Fibroblast of upper back skin (primary cell): ENCODE results near the gene IL32.

ENCODE experiments used
- DNase-seq: peaks from one replicate; pipeline ENCODE4 v3.0.0-alpha.2; 2013

Gene IL32

GRCh38 chr16:3094289-3095027 is 29.0 kb downstream of the IL32 start:
- DNase-seq: peak; percentile 20

GRCh38 chr16:3095869-3096268 is 30.4 kb downstream of the IL32 start:
- DNase-seq: no peak

- DNase-seq: no peak
Measured at GRCh38 chr16:3096362-3096761, 30.9 kb downstream of the IL32 start.

- DNase-seq: no peak
Measured at GRCh38 chr16:3097266-3097665, 31.8 kb downstream of the IL32 start.

- DNase-seq: no peak
Measured at GRCh38 chr16:3098459-3099394, 33.3 kb downstream of the IL32 start, which contains the start of gene ZSCAN10. TSS of gene ZSCAN10 (minus strand) at chr16:3099294. CDS start at chr16:3092937, 6,357 bp downstream.

GRCh38 chr16:3099395-3099731 is 33.9 kb downstream of the IL32 start:
- no peak for DNase-seq

GRCh38 chr16:3099732-3100499 is 34.5 kb downstream of the IL32 start:
- DNase-seq: peak; percentile 88

GRCh38 chr16:3101018-3101840 is 35.8 kb downstream of the IL32 start:
- DNase-seq: peak; percentile 34

GRCh38 chr16:3101841-3102470 is 36.5 kb downstream of the IL32 start:
- DNase-seq: no peak

GRCh38 chr16:3106205-3106928 is 40.9 kb downstream of the IL32 start:
- DNase-seq: peak; percentile 90

- DNase-seq: peak; percentile 69
Measured at GRCh38 chr16:3112058-3112880, 46.8 kb downstream of the IL32 start, which contains the start of gene ZNF205. TSS of gene ZNF205 (plus strand) at chr16:3112586. CDS start at chr16:3113431, 845 bp downstream.

GRCh38 chr16:3112881-3113574 is 47.6 kb downstream of the IL32 start:
- DNase-seq: no peak

- DNase-seq: no peak
Measured at GRCh38 chr16:3113765-3114479, 48.5 kb downstream of the IL32 start.

GRCh38 chr16:3115003-3115402 is 49.6 kb downstream of the IL32 start:
- no peak for DNase-seq

GRCh38 chr16:3115561-3115960 is 50.1 kb downstream of the IL32 start:
- DNase-seq: no peak

GRCh38 chr16:3118204-3118790 is 52.9 kb downstream of the IL32 start:
- no peak for DNase-seq

GRCh38 chr16:3118846-3119245 is 53.4 kb downstream of the IL32 start:
- no peak for DNase-seq
